A549 (cell line): ENCODE measurements around the gene MRPL47. TPM values are rescaled to one million over a fixed set of nuclear protein-coding genes. Genes with fewer than 3 reads are reported as not detected.

Experiments
- ATAC-seq, 2 experiments: fragments of 200-7000 bp in 1 of 2; fragments of >200 bp in 1 of 2; cut with Nextera tagmentation in 1 of 2; cut with Tn5 transposase in 1 of 2; 3 replicates each; pipeline versions ENCODE4 v1.8.0 to v1.9.1; 2018 to 2020; ENCODE audit warnings: mild to moderate bottlenecking in 1 of 2, moderate library complexity in 1 of 2
- CTCF ChIA-PET: fragments of 300-600 bp; sonication (Branson Sonifier 250); formaldehyde crosslinking; extraction: SDS; loops from one replicate; lab custom pipeline; 2021; ENCODE audit warnings: antibody characterized with exemption, inconsistent platforms; lab: Yijun Ruan, JAX
- POLR2A ChIA-PET: fragments of 350-600 bp; formaldehyde crosslinking; extraction: SDS; loops from one replicate; lab custom pipeline; 2021; ENCODE audit warnings: antibody characterized with exemption, inconsistent platforms; lab: Yijun Ruan, JAX
- DNase-seq, 2 experiments: peaks; one replicate each; pipeline versions ENCODE4 v3.0.0 to v3.0.0-alpha.2; 2011 to 2016; ENCODE audit warnings: low read depth in 1 of 2, low spot score in 1 of 2
- FAIRE-seq: peaks from 2 replicates; lab custom pipeline; 2011; peaks lifted over from hg19 to GRCh38; lab: Jason Lieb, UNC
- H3K27ac ChIP-seq, 2 experiments: fragments of >200 bp; sonication (Bioruptor Twin); formaldehyde crosslinking; 3 replicates each; pipeline ENCODE4 v1.5.1; 2016 to 2017
- H3K4me1 ChIP-seq: fragments of >200 bp; sonication (Bioruptor Twin); formaldehyde crosslinking; 3 replicates; pipeline ENCODE4 v1.6.1; 2016
- H3K4me2 ChIP-seq: fragments of >200 bp; sonication (Bioruptor Twin); formaldehyde crosslinking; 3 replicates; pipeline ENCODE4 v1.6.1; 2016
- H3K4me3 ChIP-seq: fragments of >200 bp; sonication (Bioruptor Twin); formaldehyde crosslinking; 3 replicates; pipeline ENCODE4 v1.5.1; 2016
- H3K9me3 ChIP-seq: fragments of >200 bp; sonication (Bioruptor Twin); formaldehyde crosslinking; 3 replicates; pipeline ENCODE4 v1.6.1; 2016
- CEBPB ChIP-seq, 2 experiments: fragments of >200 bp in 1 of 2; sonication (Bioruptor Twin) in 1 of 2; formaldehyde crosslinking in 1 of 2; IDR thresholded peaks; 2 replicates each; pipeline ENCODE4 v1.6.1; 2012 to 2016
- CHD4 ChIP-seq: fragments of 200-600 bp; sonication (generic); IDR thresholded peaks from 2 replicates; pipeline ENCODE4 v1.6.1; 2016; ENCODE audit warnings: antibody characterized with exemption, mild to moderate bottlenecking, borderline replicate concordance
- FOSL2 ChIP-seq, 2 experiments: fragments of 450-650 bp in 1 of 2; fragments of >200 bp in 1 of 2; sonication (Bioruptor Twin) in 1 of 2; formaldehyde crosslinking; IDR thresholded peaks; 2 replicates each; pipeline versions ENCODE4 v1.5.0 to v1.6.1; 2016 to 2020; ENCODE audit warnings: mild to moderate bottlenecking in 1 of 2, moderate library complexity in 1 of 2
- FOXS1 ChIP-seq: fragments of 250-450 bp; sonication (Bioruptor Pico); IDR thresholded peaks from 2 replicates; pipeline ENCODE4 v1.5.0; 2020; ENCODE audit warnings: mild to moderate bottlenecking, moderate library complexity
- GATA3 ChIP-seq: IDR thresholded peaks from 2 replicates; pipeline ENCODE4 v1.6.1; 2012; ENCODE audit warnings: borderline replicate concordance
- HOXB13 ChIP-seq: fragments of 250-450 bp; sonication (Bioruptor Pico); IDR thresholded peaks from 2 replicates; pipeline ENCODE4 v1.5.0; 2020; ENCODE audit warnings: low read depth, mild to moderate bottlenecking, moderate library complexity
- KDM1A ChIP-seq: fragments of 200-600 bp; sonication (generic); IDR thresholded peaks from 2 replicates; pipeline ENCODE4 v1.6.1; 2016; ENCODE audit warnings: low read depth, mild to moderate bottlenecking
- KDM5A ChIP-seq: fragments of 200-600 bp; sonication (generic); IDR thresholded peaks from 2 replicates; pipeline ENCODE4 v1.6.1; 2016; ENCODE audit warnings: antibody characterized with exemption, mild to moderate bottlenecking
- MAFK ChIP-seq: fragments of 450-650 bp; IDR thresholded peaks from 2 replicates; pipeline ENCODE4 v1.6.1; 2014; ENCODE audit not compliant: partially characterized antibody
- MAZ ChIP-seq: fragments of 150-350 bp; IDR thresholded peaks from 2 replicates; pipeline ENCODE4 v1.6.1; 2014; ENCODE audit warnings: antibody characterized with exemption, low read depth, low read length, borderline replicate concordance
- NPAS2 ChIP-seq: fragments of 250-450 bp; sonication (Bioruptor Pico); IDR thresholded peaks from 2 replicates; pipeline ENCODE4 v1.8.0; 2022; ENCODE audit warnings: mild to moderate bottlenecking, moderate library complexity, borderline replicate concordance
- NR3C1 ChIP-seq: fragments of >200 bp; sonication (Bioruptor Twin); formaldehyde crosslinking; IDR thresholded peaks from 3 replicates; pipeline ENCODE4 v1.6.1; 2017
- PHF8 ChIP-seq: fragments of 200-600 bp; sonication (generic); IDR thresholded peaks from 2 replicates; pipeline ENCODE4 v1.6.1; 2016; ENCODE audit warnings: low read depth, mild to moderate bottlenecking, antibody characterized with exemption, moderate library complexity, borderline replicate concordance
- POLR2A ChIP-seq: IDR thresholded peaks from 2 replicates; pipeline ENCODE4 v1.6.1; 2012; ENCODE audit warnings: mild to moderate bottlenecking, low read length
- POLR2AphosphoS2 ChIP-seq: conservative IDR thresholded peaks from 2 replicates; pipeline ENCODE4 v1.6.1; 2012; ENCODE audit warnings: low read length, improper control_type of control experiment, inconsistent platforms
- RAD21 ChIP-seq, 2 experiments: fragments of >200 bp in 1 of 2; sonication (Bioruptor Twin) in 1 of 2; formaldehyde crosslinking in 1 of 2; IDR thresholded peaks in 1 of 2; conservative IDR thresholded peaks in 1 of 2; 2 replicates in 1 of 2; 3 replicates in 1 of 2; pipeline ENCODE4 v1.6.1; 2012 to 2018; ENCODE audit warnings: inconsistent platforms in 1 of 2
- RARB ChIP-seq: fragments of 250-450 bp; sonication (Bioruptor Pico); IDR thresholded peaks from 2 replicates; pipeline ENCODE4 v1.8.0; 2021; ENCODE audit warnings: mild to moderate bottlenecking, moderate library complexity
- RCOR1 ChIP-seq: fragments of 150-350 bp; IDR thresholded peaks from 2 replicates; pipeline ENCODE4 v1.6.1; 2014; ENCODE audit warnings: antibody characterized with exemption, low read length, low read depth
- RFX5 ChIP-seq: fragments of 450-650 bp; IDR thresholded peaks from 2 replicates; pipeline ENCODE4 v1.7.1; 2014; ENCODE audit warnings: antibody characterized with exemption, mild to moderate bottlenecking, moderate library complexity
- RNF2 ChIP-seq: fragments of 200-600 bp; sonication (generic); IDR thresholded peaks from 2 replicates; pipeline ENCODE4 v1.6.1; 2016; ENCODE audit warnings: low read depth, mild to moderate bottlenecking, antibody characterized with exemption, moderate library complexity, borderline replicate concordance
- SMC3 ChIP-seq: fragments of >200 bp; sonication (Bioruptor Twin); formaldehyde crosslinking; IDR thresholded peaks from 3 replicates; pipeline ENCODE4 v1.6.1; 2018; ENCODE audit warnings: inconsistent platforms
- TP53 ChIP-seq: fragments of 250-450 bp; sonication (Bioruptor Pico); IDR thresholded peaks from 2 replicates; pipeline ENCODE4 v1.5.0; 2021; ENCODE audit warnings: mild to moderate bottlenecking, moderate library complexity
- ZC3H11A ChIP-seq: fragments of 450-650 bp; IDR thresholded peaks from 2 replicates; pipeline ENCODE4 v1.6.1; 2014; ENCODE audit warnings: antibody characterized with exemption, mild to moderate bottlenecking
- ZFP36 ChIP-seq: fragments of 450-650 bp; IDR thresholded peaks from 2 replicates; pipeline ENCODE4 v1.6.1; 2014; ENCODE audit warnings: borderline replicate concordance; ENCODE audit not compliant: partially characterized antibody
- ZSCAN20 ChIP-seq: fragments of 250-450 bp; sonication (Bioruptor Pico); IDR thresholded peaks from 2 replicates; pipeline ENCODE4 v1.8.0; 2022; ENCODE audit warnings: mild to moderate bottlenecking, moderate library complexity
- WGBS: methylation state at CpG from one replicate; pipeline ENCODE4 v1.1.6; 2017; ENCODE audit errors: missing lambda C conversion rate; 5-methylcytosine and 5-hydroxymethylcytosine counted together
- polyA plus RNA-seq, 4 experiments: library from polyadenylated mRNA; depleted of rRNA in 3 of 4; stranded (reverse); fragments of >200 nt; fragmentation: RNase III in 1 of 4; extraction: RNeasy Plus Mini Kit Qiagen cat#74134 plus additional on column Dnase treatment in 1 of 4; gene quantifications; 2 replicates in 3 of 4; 3 replicates in 1 of 4; pipeline ENCODE4 v1.2.3, GENCODE V29; 2011 to 2017
- TF ChIP-seq, protein P1 (sequence below): IDR thresholded peaks from 2 replicates; pipeline ENCODE4 v1.6.1; 2012; ENCODE audit warnings: low read depth, borderline replicate concordance
- TF ChIP-seq, protein P2 (sequence below): fragments of >200 bp; sonication (Bioruptor Twin); formaldehyde crosslinking; IDR thresholded peaks from 3 replicates; pipeline ENCODE4 v1.5.1; 2016

The MRPL47 gene
- polyA plus RNA-seq, 2 of the 4 experiments (the other 2 are of a cell fraction): 49.2 to 79.8 TPM

DNA sequence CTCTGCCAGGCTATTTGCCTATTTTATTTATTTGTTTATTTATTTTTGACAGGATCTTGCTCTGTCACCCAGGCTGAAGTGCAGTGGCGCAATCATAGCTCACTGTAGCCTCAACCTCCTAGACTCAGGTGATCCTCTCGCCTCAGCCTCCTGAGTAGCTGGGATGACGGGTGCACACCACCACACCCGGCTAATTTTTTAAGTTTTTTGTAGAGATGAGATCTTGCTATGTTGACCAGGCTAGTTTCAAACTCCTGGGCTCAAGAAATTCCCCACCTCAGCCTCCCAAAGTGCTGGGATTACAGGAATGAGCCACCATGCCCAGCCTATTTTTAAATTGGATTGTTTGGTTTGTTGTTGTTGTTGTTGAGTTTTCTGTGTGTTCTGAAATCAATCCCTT, 5.6 kb upstream of the MRPL47 start:
- TF ChIP-seq RARB (CRISPR knock-in tag): no peak
- no peak for TF ChIP-seq KDM1A
- no peak for TF ChIP-seq MAFK
- TF ChIP-seq POLR2A: no peak
- no peak for TF ChIP-seq FOXS1
- TF ChIP-seq, protein P1, sequence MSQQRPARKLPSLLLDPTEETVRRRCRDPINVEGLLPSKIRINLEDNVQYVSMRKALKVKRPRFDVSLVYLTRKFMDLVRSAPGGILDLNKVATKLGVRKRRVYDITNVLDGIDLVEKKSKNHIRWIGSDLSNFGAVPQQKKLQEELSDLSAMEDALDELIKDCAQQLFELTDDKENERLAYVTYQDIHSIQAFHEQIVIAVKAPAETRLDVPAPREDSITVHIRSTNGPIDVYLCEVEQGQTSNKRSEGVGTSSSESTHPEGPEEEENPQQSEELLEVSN: no peak
- no peak for TF ChIP-seq GATA3
- TF ChIP-seq CHD4: no peak
- DNase-seq: no peak
- CTCF ChIA-PET: no interaction called here
- H3K4me3 ChIP-seq: no peak overlapping the region
- FAIRE-seq: no peak
- POLR2A ChIA-PET: no interaction called here
- H3K27ac ChIP-seq: no peak overlapping the region
- peaks cover 15% of the 10 kb centered on the region; the same call in 1 of the 3 replicates for H3K4me1 ChIP-seq
- H3K9me3 ChIP-seq: no peaks in the 10 kb centered on the region
- no peak for ATAC-seq
- WGBS: 92% methylated on average over 4 of the region's 4 CpGs
- H3K4me2 ChIP-seq: no peak overlapping the region

DNA sequence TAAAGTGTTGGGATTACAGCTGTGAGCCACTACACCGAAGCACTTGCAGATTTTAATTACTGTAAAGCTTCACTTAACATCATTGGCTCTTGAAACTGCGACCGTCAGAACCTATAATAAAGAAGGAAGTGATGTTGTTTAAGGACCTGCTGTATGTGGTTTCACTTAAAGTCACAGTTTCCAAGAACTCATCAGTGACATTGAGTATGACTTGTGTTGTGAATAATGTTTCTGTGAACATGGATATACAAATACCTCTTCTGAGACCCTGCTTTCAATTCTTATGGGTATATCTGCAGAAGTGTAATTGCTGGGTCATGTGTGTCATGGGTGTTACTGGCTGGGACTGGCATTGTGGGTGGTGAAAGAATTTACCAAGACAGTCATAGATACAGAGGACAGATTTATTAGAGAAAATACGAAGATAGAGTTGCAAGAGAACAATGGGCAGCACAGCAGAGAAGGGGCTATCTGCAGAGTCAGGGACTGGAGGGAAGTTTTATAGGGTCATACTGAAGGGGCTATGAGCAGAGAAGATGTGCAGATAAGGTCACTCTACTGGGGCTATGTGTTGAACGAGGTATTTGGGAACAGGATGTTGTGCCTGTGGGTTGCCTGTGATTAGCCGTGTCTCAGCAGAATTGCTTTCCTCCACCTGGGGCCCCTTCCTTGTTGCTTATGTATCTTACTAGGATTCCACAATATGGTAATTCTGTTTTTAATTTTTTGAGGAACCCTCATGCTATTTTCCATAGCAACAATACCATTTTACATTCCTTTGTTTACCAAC, 4.7 kb upstream of the MRPL47 start:
- H3K4me1 ChIP-seq: peaks cover 15% of the 10 kb centered on the region; the same call in 1 of the 3 replicates
- H3K4me2 ChIP-seq: no peak overlapping the region
- POLR2A ChIA-PET: no interaction called here
- 88% methylated on average over 6 of the region's 6 CpGs for WGBS
- FAIRE-seq: no peak
- H3K9me3 ChIP-seq: no peaks in the 10 kb centered on the region
- no peak for DNase-seq
- TF ChIP-seq HOXB13: no peak
- no peak for TF ChIP-seq RCOR1
- TF ChIP-seq, all 56 proteins: peak for 0
- Histone ChIP-seq H3K27ac (no peak overlapping the region), H3K4me3 (no peak overlapping the region)
- ATAC-seq: no peak
- CTCF ChIA-PET: no interaction called here

DNA sequence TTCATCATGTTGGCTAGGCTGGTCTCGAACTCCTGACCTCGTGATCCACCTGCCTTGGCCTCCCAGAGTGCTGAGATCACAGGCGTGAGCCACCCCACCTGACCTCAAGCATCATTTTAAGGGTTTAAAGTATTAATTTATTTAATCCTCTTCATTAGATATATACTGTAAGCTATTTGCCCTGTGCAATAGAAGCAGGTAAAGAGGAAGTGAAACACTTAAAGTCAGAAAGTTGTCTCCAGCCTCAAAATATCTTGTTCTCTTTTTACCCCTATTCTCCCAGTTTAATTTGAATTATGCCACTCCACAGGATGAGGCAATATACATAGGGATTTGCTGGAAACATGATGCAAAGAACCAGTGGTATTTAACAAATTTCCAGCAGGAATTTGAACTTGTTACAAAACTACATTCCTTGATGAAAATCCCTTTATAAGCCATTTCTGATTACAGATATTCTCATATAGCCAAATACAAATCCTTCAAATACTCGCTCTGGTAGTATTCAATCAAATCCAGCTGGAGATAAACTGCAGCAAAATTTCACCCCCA, 2.2 kb upstream of the MRPL47 start:
- Histone ChIP-seq H3K27ac (no peak overlapping the region), H3K4me3 (no peak overlapping the region), H3K9me3 (no peaks in the 10 kb centered on the region)
- FAIRE-seq (no peak), ATAC-seq (no peak), DNase-seq (no peak)
- ChIA-PET CTCF (no interaction called here), POLR2A (no interaction called here)
- WGBS: 93% methylated on average over 4 of the region's 4 CpGs
- no peak for TF ChIP-seq SMC3
- TF ChIP-seq RFX5: no peak
- TF ChIP-seq RARB (CRISPR knock-in tag): no peak
- TF ChIP-seq RNF2: no peak
- TF ChIP-seq NPAS2 (CRISPR knock-in tag): no peak
- no peak for TF ChIP-seq KDM5A
- TF ChIP-seq TP53 (CRISPR knock-in tag): no peak
- no peak for TF ChIP-seq POLR2AphosphoS2
- TF ChIP-seq ZFP36: no peak
- no peak for TF ChIP-seq PHF8
- no peak for TF ChIP-seq NR3C1
- TF ChIP-seq CHD4: no peak
- no peak for TF ChIP-seq ZSCAN20
- no peak for TF ChIP-seq MAZ
- no peak for TF ChIP-seq CEBPB (IDR thresholded peaks at IDR 0.05)
- TF ChIP-seq FOSL2 (IDR thresholded peaks at IDR 0.05): no peak
- no peak for TF ChIP-seq FOSL2 (CRISPR knock-in tag; IDR thresholded peaks at IDR 0.05)
- no peak for TF ChIP-seq RAD21 (conservative IDR thresholded peaks at IDR 0.05 in 1 of 2, IDR thresholded peaks at IDR 0.05 in 1 of 2)
- TF ChIP-seq ZC3H11A: no peak
- TF ChIP-seq, protein P2, sequence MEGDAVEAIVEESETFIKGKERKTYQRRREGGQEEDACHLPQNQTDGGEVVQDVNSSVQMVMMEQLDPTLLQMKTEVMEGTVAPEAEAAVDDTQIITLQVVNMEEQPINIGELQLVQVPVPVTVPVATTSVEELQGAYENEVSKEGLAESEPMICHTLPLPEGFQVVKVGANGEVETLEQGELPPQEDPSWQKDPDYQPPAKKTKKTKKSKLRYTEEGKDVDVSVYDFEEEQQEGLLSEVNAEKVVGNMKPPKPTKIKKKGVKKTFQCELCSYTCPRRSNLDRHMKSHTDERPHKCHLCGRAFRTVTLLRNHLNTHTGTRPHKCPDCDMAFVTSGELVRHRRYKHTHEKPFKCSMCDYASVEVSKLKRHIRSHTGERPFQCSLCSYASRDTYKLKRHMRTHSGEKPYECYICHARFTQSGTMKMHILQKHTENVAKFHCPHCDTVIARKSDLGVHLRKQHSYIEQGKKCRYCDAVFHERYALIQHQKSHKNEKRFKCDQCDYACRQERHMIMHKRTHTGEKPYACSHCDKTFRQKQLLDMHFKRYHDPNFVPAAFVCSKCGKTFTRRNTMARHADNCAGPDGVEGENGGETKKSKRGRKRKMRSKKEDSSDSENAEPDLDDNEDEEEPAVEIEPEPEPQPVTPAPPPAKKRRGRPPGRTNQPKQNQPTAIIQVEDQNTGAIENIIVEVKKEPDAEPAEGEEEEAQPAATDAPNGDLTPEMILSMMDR: no peak
- TF ChIP-seq, all 56 proteins: peak for 0
- Histone ChIP-seq H3K4me2 (no peak overlapping the region), H3K4me1 (peaks cover 14% of the 10 kb centered on the region; the same call in 2 of the 3 replicates)
